ENCODE data around the gene STOX2. TPM values are rescaled to one million over a fixed set of nuclear protein-coding genes. Genes with fewer than 3 reads are reported as not detected.

STOX2 gene
- total RNA-seq, 1 donor from 2014 or later: 2.5 TPM

GRCh38 chr4:184019667-184020623 lies 114.8 kb downstream of the STOX2 start:
- Mint-ChIP-seq H3K9me3 (ENCODE audit: unreplicated experiment) (no peaks in the 10 kb centered on the region), H3K27me3 (ENCODE audit: low read depth, unreplicated experiment) (no peaks in the 10 kb centered on the region), H3K4me3 (ENCODE audit: unreplicated experiment) (no peak overlapping the region), H3K4me1 (ENCODE audit: low read depth, unreplicated experiment) (peaks cover 1% of the 10 kb centered on the region), H3K27ac (ENCODE audit: unreplicated experiment) (no peak overlapping the region), H3K36me3 (ENCODE audit: low read depth, unreplicated experiment) (no peaks in the 10 kb centered on the region)
- Histone ChIP-seq H3K4me3 (ENCODE audit: insufficient read depth, low read depth, low read length) (no peak overlapping the region), H3K9me3 (ENCODE audit: insufficient read depth, low read depth, low read length) (no peaks in the 10 kb centered on the region), H3K79me2 (ENCODE audit: insufficient read depth, low read length) (no peaks in the 10 kb centered on the region), H4K20me1 (ENCODE audit: insufficient read depth, low read length) (no peaks in the 10 kb centered on the region), H2AFZ (ENCODE audit: low read depth, low read length) (no peak overlapping the region), H3K36me3 (ENCODE audit: insufficient read depth, low read length) (no peaks in the 10 kb centered on the region), H3K9ac (ENCODE audit: low read length) (no peak overlapping the region), H3K27ac (ENCODE audit: low read depth, low read length) (no peak overlapping the region), H3K4me1 (ENCODE audit: insufficient read depth, low read length) (no peaks in the 10 kb centered on the region), H3K27me3 (ENCODE audit: insufficient read depth, low read length) (no peaks in the 10 kb centered on the region), H3K4me2 (ENCODE audit: low read length) (no peak overlapping the region)
- TF ChIP-seq CTCF (IDR thresholded peaks at IDR 0.05; ENCODE audit: insufficient read depth, low read depth, low read length) (no peak), EZH2 (IDR thresholded peaks at IDR 0.05; ENCODE audit: insufficient read depth, low read length) (no peak)
- DNase-seq (ENCODE audit: low read depth): no peak
- no peak for FAIRE-seq

- TF ChIP-seq CTCF (IDR thresholded peaks at IDR 0.05; ENCODE audit: insufficient read depth, low read depth, low read length) (no peak), EZH2 (IDR thresholded peaks at IDR 0.05; ENCODE audit: insufficient read depth, low read length) (no peak)
- H3K36me3 ChIP-seq (ENCODE audit: insufficient read depth, low read length): no peaks in the 10 kb centered on the region
- no peak overlapping the region for H3K4me3 Mint-ChIP-seq (ENCODE audit: unreplicated experiment)
- FAIRE-seq (no peak), DNase-seq (ENCODE audit: low read depth) (no peak)
- H3K4me1 Mint-ChIP-seq (ENCODE audit: low read depth, unreplicated experiment): peaks cover 1% of the 10 kb centered on the region
- H3K9me3 ChIP-seq (ENCODE audit: insufficient read depth, low read depth, low read length): no peaks in the 10 kb centered on the region
- no peak overlapping the region for H3K4me3 ChIP-seq (ENCODE audit: insufficient read depth, low read depth, low read length)
- no peak overlapping the region for H3K27ac ChIP-seq (ENCODE audit: low read depth, low read length)
- no peaks in the 10 kb centered on the region for H3K27me3 Mint-ChIP-seq (ENCODE audit: low read depth, unreplicated experiment)
- no peak overlapping the region for H3K4me2 ChIP-seq (ENCODE audit: low read length)
- no peak overlapping the region for H3K27ac Mint-ChIP-seq (ENCODE audit: unreplicated experiment)
- no peaks in the 10 kb centered on the region for H3K9me3 Mint-ChIP-seq (ENCODE audit: unreplicated experiment)
- H2AFZ ChIP-seq (ENCODE audit: low read depth, low read length): no peak overlapping the region
- H3K79me2 ChIP-seq (ENCODE audit: insufficient read depth, low read length): no peaks in the 10 kb centered on the region
- H4K20me1 ChIP-seq (ENCODE audit: insufficient read depth, low read length): no peaks in the 10 kb centered on the region
- no peaks in the 10 kb centered on the region for H3K36me3 Mint-ChIP-seq (ENCODE audit: low read depth, unreplicated experiment)
- no peaks in the 10 kb centered on the region for H3K27me3 ChIP-seq (ENCODE audit: insufficient read depth, low read length)
- H3K9ac ChIP-seq (ENCODE audit: low read length): no peak overlapping the region
- no peaks in the 10 kb centered on the region for H3K4me1 ChIP-seq (ENCODE audit: insufficient read depth, low read length)
Observed at GRCh38 chr4:184021389-184021788, 116.3 kb downstream of the STOX2 start.
